HG02588 (cell line): Measurements from ENCODE around the gene JAML.
A peak's percentile ranks its signal among the peaks of the same experiment; 100 is the strongest.

Experiments used
- ATAC-seq: cut with Tn5 transposase; IDR thresholded peaks from one replicate; pipeline ENCODE4 v1.9.1; 2021; ENCODE audit warnings: mild to moderate bottlenecking, moderate library complexity; ENCODE audit not compliant: unreplicated experiment

JAML gene

DNA sequence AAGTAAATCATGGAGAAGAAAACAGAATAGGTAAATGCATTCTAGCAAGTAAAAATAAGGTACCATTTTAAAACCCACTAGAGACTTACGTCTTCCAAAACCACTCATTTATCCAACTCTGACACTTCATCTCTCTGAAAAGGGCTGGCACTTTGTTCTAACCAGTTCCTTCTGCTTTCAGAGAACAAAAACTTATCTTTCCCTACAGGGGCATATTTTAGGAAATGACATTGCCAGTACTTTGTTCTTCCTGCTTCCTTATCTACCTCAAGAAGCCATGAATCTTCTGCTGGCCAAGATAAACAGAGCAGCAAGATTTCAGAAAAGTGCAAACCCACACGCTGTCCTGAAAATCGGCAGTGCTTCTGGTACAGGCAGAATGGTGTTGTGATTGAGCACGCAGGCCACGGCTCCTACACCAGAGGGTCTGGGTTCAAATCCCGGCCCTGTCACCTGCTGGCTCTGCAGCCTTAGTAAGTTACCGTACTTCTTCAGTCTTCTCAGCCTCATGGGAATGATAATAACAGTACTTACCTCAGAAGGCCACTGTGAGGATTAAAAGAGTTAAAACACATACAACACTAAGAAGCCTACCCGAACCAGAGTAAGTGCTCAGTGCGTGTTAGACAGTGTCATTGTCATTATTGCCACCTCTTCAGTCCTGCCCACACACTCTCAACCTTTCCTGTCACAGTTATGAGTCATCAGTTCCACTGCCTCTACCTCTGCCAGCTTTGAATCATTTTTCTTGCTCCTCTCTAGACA is 16.4 kb upstream of the JAML start:
- peak; percentile 86 for ATAC-seq

DNA sequence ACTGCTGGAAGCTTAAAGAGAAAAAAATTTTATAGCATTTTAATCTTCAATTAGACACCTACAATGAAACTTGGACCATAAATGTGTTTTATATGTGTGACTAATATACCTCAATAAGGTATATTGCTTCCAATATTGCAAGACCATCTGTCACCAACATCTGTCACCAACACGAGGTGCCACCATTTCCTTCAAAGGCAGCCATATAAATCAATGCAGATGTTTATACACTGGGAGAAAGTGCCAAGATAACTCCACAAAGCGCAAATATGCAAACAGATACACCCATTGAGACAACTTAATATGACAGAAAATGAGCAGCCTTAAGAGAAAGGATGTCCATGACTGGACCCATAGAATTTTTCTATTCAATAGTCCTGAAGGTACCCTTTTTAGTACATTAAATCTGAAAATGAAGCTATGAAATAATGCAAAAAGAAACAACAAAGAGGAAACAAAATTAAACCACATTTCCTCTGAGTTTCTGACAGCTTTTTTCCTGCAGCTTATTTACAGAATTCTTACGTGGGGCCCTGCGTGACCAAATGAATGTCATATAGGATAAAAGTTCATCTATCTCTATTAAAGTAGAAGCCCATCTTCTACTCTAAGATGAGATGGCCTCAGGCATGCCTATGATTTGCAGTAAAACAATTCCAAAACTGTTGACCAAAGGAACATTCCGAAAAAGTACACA is 14.8 kb upstream of the JAML start:
- ATAC-seq = no peak

DNA sequence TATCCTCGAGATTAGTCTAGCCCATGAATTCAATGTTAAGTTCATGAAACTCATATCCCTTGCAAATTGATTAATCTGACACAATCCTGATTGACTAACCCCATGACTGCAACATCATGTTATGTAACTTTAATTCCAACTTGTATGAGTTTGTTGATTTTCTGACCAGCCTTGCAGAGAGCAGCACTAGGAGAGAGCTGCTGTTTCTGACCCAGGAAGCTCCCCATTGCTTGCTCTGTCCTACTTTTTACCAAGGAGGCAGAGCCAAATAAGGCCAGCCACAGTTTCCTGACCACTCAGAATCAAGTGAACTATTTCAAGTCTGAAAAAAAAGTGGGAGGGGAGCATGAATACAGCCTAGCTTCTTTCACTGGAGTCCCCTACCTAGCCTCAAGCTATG is 14.1 kb upstream of the JAML start:
- no peak for ATAC-seq

DNA sequence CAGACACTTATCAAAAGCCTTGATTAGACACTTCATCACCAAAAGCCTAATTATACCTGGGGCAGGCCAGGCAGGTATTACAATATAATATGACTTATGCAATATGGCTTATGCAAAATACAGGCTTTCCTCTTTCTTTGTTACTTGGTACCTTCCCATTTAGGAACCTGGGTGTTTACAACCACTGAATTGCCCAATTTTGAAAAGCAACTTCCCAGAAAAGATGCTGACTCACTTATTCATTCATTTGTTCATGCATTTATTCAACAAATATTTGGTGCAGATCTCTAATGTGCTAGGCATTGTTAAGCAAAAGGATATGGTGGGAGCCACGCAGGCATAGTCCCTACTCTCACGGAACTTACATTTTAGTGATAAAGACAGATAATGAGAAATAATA is 13.6 kb upstream of the JAML start:
- no peak for ATAC-seq

DNA sequence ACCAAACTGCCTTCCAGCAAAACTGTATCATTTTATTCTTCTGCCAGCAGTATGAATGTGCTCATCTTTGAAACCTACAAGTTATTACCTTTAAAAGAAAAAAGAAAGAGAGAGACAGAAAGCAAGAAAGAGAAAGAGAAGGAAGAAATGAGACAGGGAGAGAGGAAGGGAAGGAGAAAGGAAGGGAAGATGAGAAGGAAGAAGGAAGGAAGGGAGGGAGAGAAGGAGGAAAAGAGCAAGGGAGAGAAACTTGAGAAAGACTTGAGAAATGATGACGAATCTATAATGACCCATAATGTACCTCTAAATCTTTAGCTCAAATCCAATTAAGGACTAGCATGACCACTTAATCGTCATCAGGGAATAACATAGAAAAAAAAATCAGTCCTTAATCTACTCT is 11.4 kb upstream of the JAML start:
- ATAC-seq = no peak

DNA sequence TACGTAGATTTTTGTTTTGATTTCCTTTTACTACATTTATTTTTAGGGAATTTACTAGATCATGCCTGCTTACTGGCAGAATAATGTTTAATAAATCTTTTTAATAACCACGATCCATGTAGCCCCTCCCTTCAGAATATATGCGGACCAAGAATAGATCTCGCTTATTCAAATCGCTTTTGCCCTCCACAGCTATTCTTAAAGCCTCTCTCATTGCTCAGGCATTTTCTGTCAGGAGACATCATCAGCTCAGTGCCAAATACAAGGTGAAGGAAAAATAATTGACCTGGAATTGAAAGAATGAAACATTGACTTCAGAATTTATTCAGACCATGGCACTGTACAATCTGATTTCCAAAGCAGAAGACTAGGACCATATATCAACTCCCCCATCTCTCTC is 10.0 kb upstream of the JAML start:
- ATAC-seq = no peak

DNA sequence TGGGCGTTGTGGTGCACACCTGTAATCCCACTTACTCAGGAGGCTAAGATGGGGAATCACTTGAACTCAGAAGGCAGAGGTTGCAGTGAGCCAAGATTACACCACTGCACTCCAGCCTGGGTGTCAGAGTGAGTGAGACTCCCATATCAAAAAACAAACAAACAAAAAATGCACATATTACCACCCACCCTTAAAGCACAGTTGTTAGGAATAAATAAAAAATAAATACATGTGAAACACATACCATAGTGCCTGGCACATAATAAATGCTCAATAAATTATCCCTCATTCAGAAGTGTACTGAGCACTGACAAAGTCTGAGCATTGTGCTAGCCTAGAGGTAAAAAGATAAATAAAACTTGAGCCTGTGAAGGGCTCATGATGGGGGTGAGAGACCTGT is 9.0 kb upstream of the JAML start:
- no peak for ATAC-seq

DNA sequence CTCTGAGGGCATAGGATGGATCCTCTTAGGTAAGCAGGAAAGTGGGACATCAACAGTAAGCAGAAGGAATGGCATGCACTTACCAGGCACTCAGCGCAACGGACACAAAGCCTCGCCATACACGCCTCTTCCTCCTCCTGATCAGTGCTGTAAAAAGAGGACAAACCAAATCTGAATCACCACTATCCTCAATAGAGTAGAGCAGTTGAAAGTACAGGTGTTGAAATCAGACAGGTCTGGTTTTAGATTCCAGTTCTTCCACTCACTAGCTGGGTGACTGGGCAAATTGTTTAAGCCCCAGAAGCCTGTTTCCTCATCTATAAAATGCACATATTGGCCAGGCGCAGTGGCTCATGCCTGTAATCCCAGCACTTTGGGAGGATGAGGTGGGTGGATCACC is 8.6 kb upstream of the JAML start:
- ATAC-seq = no peak

DNA sequence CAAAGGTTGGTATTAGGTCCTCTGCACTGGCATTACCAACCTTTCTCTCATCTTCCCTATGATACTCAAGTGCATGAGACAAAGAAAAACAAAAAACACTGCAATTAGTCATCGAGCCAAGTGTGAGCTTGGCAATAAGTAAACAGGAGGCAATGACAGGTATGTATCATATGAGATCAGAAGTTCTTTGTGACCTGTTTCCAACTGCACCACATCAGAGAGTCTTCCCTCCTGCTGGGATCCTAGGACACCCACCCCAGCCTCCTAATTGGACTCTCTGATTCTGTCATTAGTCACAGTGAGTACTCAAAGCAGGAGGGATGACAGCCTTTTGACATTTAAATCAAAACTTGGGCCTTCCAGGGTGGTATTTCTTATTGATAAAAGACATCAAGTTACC is 7.8 kb upstream of the JAML start:
- ATAC-seq = no peak

DNA sequence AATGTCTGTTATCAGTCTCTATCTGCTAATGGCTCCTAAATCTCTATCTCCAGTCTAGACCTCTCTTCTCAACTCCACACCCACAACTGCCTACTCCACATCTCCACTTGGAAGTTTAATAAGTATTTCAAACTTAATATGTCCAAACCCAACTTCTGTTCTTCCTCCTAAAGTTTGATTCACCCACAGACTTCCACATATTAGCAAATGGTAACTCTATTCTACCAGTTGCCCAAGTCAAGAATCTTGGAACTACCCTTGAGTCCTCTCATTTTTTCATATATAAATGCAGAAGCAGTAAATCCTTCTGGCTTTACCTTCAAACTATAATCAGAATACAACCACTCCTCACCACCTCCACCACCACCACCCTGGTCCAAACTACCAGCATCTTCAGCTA is 6.7 kb upstream of the JAML start:
- no peak for ATAC-seq

DNA sequence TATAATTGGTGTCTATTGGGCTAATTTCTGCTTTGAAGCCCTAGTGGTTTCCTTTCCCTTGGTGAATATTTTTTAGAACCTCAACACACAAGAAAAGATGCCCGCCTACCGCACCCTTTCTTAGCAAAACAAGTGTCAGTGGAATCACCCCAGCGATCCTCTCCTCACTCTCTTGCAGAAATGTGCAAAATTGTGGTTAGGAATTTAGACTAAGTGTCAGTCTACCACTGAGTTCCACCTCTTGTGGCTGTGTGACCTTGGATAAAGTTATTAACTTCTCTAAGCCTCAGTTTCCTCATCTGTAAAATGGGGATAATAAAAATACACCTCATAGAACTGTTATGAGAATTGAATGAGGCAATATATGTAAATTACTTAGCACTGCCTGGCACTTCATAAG is 5.3 kb upstream of the JAML start:
- ATAC-seq = no peak

DNA sequence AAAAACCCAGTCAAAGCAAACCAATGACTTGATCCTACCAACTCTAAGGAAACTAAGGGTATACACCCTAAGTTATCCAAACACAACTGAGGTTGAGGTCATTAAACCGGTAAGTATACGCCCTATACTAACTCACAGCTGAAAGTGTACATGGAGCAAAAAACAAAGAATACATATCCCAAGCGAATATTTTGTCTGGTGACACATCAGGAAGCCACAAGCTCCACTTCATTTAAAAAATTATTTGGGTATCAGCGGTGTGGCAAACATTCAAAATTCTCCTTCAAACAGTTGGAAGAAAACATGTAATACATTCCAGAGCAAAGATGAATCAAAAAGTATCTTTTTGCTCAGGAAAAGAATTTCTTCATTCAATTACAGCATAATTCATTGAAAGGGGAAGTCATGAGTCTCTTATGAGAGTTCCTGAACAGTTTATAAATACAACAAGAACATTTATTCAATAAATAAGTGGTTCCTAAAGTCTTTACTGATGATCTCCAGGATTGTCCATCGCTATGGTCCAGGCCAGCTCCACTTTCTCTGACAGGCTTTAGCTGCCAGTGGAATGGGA is 4.5 kb upstream of the JAML start:
- ATAC-seq = no peak

DNA sequence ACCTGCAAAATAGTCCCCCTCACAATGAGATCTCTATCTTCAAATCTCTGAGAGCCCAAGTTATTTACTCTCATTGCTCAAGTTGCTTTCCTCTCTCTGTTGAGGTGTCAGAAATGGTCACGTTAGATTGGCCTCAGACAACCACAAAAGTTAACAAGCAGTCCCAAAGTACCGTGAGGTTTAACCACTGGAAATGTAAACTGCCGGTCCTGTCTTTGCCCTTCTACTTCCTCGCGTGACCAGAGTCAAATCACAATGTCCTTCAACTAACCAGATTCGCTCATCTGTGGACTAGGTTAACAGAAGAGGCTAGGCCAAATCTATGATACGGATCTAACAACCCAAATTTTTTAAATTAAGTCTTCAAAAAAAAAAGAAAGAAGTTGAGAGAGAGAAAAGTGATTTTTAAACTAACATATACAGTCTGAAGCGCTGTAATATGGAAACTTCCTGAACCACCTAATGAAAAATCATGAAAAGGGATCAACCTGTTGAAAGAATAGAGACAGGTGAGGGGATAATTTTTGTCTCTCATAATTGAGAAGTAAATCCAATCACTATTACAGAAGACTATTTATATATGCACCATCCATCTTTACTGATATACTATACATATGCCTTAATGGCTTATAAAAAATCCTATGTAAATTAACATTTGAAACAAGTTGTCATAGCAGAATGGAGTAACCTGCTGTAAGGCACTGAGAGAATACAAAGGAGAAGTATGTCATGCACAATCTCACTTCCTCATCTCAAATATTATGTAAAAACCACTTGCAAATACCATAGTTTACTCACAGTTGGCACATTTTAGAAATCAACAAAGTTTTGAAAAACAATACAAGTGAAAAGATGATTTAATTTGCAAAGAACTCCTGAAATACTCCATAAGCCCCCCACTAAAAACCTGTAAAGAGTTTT is 3.3 kb upstream of the JAML start:
- ATAC-seq = peak; percentile 68

DNA sequence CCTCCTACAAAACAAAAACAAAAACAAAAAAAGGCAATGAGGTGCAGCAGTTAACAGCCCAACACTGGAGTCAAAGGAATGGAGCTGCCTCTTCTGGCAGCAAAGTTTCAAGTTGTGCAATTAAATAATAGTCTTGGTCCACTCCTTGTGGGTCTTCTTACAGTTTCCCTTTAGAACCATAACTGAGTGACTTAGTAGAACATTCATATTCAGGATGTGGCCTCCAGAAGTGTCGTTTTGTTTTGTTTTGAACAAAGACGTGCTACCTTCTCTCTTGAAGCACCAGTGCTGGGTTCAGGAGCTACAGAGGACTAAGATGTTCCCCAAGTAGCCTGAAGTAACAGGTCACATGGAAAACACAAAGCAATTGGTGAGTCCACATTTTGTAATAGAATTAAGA is 2.0 kb upstream of the JAML start:
- ATAC-seq = no peak

DNA sequence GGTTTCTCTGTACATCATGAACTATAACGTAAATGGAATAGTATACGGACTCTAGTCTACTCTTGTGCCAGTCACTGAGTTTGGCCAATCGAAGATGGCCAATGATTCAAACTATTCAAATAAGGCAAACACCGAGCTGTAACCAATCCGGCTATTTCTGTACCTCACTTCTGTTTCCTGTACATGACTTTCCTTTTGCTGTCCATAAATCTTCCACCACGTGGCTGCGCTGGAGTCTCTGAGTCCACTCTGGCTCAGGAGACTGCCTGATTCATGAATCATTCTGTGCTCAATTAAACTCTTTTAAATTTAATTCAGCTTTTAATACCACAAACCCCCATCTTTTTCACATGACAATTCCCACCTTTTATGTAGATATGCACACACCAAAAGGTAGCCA is 1.5 kb upstream of the JAML start:
- no peak for ATAC-seq

DNA sequence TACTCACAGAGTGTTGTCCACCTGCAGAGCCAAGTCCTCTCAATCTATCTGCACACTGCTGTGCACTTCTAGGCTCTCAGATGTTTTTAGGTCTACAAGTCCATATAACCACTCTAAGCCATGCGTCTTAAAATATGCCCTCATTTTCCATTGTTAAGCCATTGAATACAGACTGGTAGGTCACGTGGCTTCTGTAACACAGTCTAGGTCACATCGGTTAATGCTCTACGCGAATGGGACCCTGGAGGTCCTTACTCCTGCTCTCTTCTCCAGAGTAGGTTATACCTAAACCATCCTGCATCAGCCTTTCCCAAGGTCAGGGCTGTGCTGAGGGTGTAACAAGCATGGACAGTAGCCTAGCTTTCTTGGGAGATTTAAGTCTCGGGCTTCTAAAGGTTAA is 819 bp downstream of the JAML start:
- ATAC-seq = no peak

DNA sequence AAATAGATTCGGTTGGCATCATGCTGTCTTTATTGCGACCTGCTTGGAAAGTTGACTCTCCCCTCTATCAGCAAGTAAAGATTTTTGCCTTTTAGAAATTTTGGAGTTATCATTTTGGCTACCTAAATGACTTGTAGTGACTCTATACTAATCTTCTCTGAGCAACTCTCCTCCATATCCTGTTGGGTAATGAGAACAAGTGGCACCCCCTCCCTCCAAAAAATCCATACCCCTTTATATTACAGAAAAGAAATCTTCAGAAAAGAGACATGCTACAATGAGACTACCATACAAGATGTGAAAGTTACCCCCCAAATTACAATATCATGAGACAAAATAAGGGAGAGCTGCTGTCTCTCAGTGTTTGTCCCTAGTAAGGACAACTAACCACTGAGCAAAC is 1.2 kb downstream of the JAML start:
- ATAC-seq = no peak

DNA sequence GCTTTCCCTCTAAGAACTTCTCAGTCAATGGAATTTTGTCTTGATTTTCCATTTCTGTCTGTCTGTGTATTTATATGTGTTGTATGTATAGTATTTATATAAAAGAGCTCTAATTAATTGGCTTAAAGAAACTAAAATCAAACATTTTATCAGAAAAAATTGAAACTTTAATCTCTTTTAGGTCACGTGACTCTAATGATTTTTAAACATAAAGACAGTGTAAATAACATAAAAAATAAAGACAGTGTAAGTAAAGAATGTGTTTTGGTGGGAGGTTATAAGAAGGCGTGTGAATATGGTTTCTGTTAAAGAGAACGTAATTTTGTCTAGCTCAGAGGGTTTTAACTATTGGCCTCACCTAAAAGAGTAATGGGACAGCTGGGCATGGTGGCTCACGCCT is 2.4 kb downstream of the JAML start:
- no peak for ATAC-seq

DNA sequence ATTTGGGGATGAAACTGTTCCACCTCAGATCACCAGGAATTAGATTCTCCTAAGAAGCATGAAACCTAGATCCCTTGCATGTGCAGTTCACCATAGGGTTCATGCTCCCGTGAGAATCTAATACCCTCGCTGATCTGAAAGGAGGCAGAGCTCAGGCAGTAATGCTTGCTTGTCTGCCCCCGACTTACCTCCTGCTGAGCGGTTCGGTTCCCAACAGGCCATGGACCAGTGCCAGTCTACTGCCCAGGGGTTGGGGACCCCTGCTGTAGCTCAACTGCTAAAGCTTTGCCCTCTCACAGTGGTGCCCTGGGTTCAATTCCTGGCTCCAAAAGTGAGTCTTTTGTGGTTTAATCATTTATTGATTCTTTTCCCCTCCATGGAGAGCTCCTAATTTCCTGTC is 3.4 kb downstream of the JAML start:
- ATAC-seq = no peak

DNA sequence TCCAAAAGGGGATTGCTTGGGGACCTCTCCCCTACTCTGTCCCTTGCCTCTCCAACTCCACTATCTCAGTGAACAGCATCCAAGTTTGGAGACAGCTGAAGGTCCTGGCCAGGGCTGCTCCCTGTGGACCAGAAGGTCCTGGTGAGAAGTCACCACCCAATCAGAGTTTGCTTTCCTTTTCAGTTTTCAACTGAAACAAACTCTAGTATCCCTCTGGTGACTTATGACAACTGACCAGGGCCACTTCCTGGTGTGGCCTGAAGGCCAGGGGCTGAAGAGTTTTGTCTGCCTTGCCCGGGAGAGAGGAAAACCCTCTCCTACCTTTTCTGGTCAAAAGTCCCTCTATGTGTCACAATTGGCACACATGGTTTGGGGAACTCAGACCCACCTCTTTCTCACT is 5.1 kb downstream of the JAML start:
- ATAC-seq = no peak

DNA sequence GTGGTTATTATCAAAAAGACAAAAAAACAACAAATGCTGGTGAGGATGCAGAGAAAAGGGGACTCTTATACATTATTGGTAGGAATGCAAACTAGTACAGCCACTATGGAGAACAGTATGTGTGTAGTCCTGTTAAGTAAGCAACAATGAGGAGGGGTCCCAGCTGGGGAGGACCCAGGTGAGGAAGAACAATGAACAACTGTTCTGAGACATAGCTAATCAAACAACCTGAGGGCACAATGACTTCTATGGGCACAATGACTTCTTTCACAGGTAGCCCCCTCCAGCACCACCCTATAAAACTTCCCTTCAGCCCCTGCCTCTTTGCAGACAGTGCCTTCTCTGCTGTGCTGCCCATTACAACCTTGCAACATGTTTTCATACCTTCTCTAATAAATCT is 5.6 kb downstream of the JAML start:
- no peak for ATAC-seq
